ENCODE results near the gene MN1. TPM values are rescaled to one million over a fixed set of nuclear protein-coding genes. Genes with fewer than 3 reads are reported as not detected.

The MN1 gene
- total and polyA plus RNA-seq, 2 of the 4 experiments (the other 2 are of a cell fraction) = 0.36 to 1.3 TPM

- no peak for TF ChIP-seq SMC3 (IDR thresholded peaks at IDR 0.05; ENCODE audit: low read depth, low read length)
These were observed 29.2 kb downstream of the MN1 start (continued) for GRCh38 chr22:27772081-27772983.

- no TSS peak for BruUV-seq (replicated peaks)
- no peaks in the 10 kb centered on the region for H3K9me3 ChIP-seq (ENCODE audit: control insufficient read depth, insufficient read depth, low read length)
- ChIA-PET POLR2A (ENCODE audit: unreplicated experiment) (no interaction called here), CTCF (interaction anchor here (0.6 kb wide), 1 partner anchor 29 kb away, joined by 7 read pairs; no protein-coding TSS in a partner anchor)
- no peaks in the 10 kb centered on the region for H3K9me1 ChIP-seq (ENCODE audit: insufficient read depth, low read length)
- no peak overlapping the region for H2BK120ac ChIP-seq (ENCODE audit: low read depth, low read length)
- H3K56ac ChIP-seq (ENCODE audit: extremely low read depth, insufficient read depth, low read length) = no peak overlapping the region
- H3K79me1 ChIP-seq (ENCODE audit: low read depth in 1 of 2, low read length in 2 of 2) = no peaks in the 10 kb centered on the region
- H3K14ac ChIP-seq (replicated peaks; ENCODE audit: low read depth, low read length) = no peak overlapping the region
- no peaks in the 10 kb centered on the region; the same call in 1 of the 2 replicates for H3K4me1 ChIP-seq (ENCODE audit: control insufficient read depth, insufficient read depth, low read length)
- no peak overlapping the region for H3K4me2 ChIP-seq (ENCODE audit: low read depth, low read length)
- dilution Hi-C loops (cut with HindIII; ENCODE audit: low sequenced_read_pairs, unreplicated experiment) = no loop called here
- no CpG with 5 or more reads among the region's 5 CpGs for WGBS, 2 experiments (ENCODE audit: extremely low coverage in 2 of 2, insufficient read length in 1 of 2)
- H2BK5ac ChIP-seq (ENCODE audit: low read depth, low read length, poor library complexity, severe bottlenecking) = no peak overlapping the region
- H2BK15ac ChIP-seq (ENCODE audit: low read depth, low read length) = no peak overlapping the region
- H2AFZ ChIP-seq (replicated peaks; ENCODE audit: low read length, poor library complexity) = no peak overlapping the region
- intact Hi-C loops (cut with micrococcal nuclease) = no loop called here
- ATAC-seq (ENCODE audit: low read depth) (no peak), DNase-seq (no peak)
- no peak overlapping the region for H4K8ac ChIP-seq (ENCODE audit: low read depth in 2 of 2, low read length in 2 of 2)
- H3K9ac ChIP-seq (ENCODE audit: low read depth, low read length) = no peak overlapping the region
- H2AK5ac ChIP-seq (ENCODE audit: low read depth, low read length) = no peak overlapping the region
- no peak overlapping the region for H4K5ac ChIP-seq (ENCODE audit: low read depth, low read length)
- TF ChIP-seq RFX5 (IDR thresholded peaks at IDR 0.05; ENCODE audit: low read depth, low read length) = no peak
- no peak for TF ChIP-seq USF2 (IDR thresholded peaks at IDR 0.05; ENCODE audit: low read depth, low read length)
- TF ChIP-seq, protein P1, sequence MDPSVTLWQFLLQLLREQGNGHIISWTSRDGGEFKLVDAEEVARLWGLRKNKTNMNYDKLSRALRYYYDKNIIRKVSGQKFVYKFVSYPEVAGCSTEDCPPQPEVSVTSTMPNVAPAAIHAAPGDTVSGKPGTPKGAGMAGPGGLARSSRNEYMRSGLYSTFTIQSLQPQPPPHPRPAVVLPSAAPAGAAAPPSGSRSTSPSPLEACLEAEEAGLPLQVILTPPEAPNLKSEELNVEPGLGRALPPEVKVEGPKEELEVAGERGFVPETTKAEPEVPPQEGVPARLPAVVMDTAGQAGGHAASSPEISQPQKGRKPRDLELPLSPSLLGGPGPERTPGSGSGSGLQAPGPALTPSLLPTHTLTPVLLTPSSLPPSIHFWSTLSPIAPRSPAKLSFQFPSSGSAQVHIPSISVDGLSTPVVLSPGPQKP (IDR thresholded peaks at IDR 0.05; ENCODE audit: borderline replicate concordance, low read depth, low read length) = no peak
- TF ChIP-seq CEBPB (IDR thresholded peaks at IDR 0.05; ENCODE audit: low read depth, low read length) = no peak
- TF ChIP-seq, protein P2, sequence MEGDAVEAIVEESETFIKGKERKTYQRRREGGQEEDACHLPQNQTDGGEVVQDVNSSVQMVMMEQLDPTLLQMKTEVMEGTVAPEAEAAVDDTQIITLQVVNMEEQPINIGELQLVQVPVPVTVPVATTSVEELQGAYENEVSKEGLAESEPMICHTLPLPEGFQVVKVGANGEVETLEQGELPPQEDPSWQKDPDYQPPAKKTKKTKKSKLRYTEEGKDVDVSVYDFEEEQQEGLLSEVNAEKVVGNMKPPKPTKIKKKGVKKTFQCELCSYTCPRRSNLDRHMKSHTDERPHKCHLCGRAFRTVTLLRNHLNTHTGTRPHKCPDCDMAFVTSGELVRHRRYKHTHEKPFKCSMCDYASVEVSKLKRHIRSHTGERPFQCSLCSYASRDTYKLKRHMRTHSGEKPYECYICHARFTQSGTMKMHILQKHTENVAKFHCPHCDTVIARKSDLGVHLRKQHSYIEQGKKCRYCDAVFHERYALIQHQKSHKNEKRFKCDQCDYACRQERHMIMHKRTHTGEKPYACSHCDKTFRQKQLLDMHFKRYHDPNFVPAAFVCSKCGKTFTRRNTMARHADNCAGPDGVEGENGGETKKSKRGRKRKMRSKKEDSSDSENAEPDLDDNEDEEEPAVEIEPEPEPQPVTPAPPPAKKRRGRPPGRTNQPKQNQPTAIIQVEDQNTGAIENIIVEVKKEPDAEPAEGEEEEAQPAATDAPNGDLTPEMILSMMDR (conservative IDR thresholded peaks at IDR 0.05; ENCODE audit: low read depth, low read length) = no peak
- TF ChIP-seq SMC3 (IDR thresholded peaks at IDR 0.05; ENCODE audit: low read depth, low read length) = no peak
- no peak for TF ChIP-seq MXI1 (IDR thresholded peaks at IDR 0.05; ENCODE audit: borderline replicate concordance, low read depth, low read length)
- no peak for TF ChIP-seq RAD21 (IDR thresholded peaks at IDR 0.05; ENCODE audit: low read length)
- in situ Hi-C loops (cut with MboI; ENCODE audit: low sequenced_read_pairs) = no loop called here
- H2BK20ac ChIP-seq (ENCODE audit: low read depth, low read length) = no peak overlapping the region
- no peaks in the 10 kb centered on the region for H4K20me1 ChIP-seq (ENCODE audit: insufficient read depth, low read length)
- no peak overlapping the region for H2AK9ac ChIP-seq (replicated peaks; ENCODE audit: low read depth, low read length, poor library complexity)
- no peak overlapping the region for H3K4ac ChIP-seq (ENCODE audit: low read depth, low read length)
- H3K36me3 ChIP-seq (ENCODE audit: control insufficient read depth, insufficient read depth, low read length) = peaks cover 8% of the 10 kb centered on the region; the same call in 1 of the 2 replicates
- no peak overlapping the region for H3K23ac ChIP-seq (ENCODE audit: low read depth, low read length)
- H3K27ac ChIP-seq (ENCODE audit: insufficient read depth, low read length) = no peak overlapping the region
- H3K27me3 ChIP-seq (ENCODE audit: control insufficient read depth, insufficient read depth, low read length) = no peaks in the 10 kb centered on the region
- H4K91ac ChIP-seq (ENCODE audit: insufficient read depth, low read depth, low read length) = no peak overlapping the region
- no peak overlapping the region for H3K4me3 ChIP-seq (ENCODE audit: insufficient read depth, low read depth, low read length)
- no peak overlapping the region for H3K18ac ChIP-seq (ENCODE audit: low read depth, low read length)
These were observed 29.9 kb downstream of the MN1 start for GRCh38 chr22:27771637-27772036.
